GM12891 (cell line): ENCODE measurements around the gene NREP.

Experiments
- PAX5 ChIP-seq: IDR thresholded peaks from 2 replicates; pipeline ENCODE4 v1.6.1; 2011; ENCODE audit warnings: low read length, moderate library complexity, mild to moderate bottlenecking; ENCODE audit not compliant: insufficient read depth, severe bottlenecking
- POLR2A ChIP-seq: IDR thresholded peaks from 2 replicates; pipeline ENCODE4 v1.6.1; 2011; ENCODE audit warnings: low read depth, low read length, control low read depth
- POLR2AphosphoS5 ChIP-seq: IDR thresholded peaks from 2 replicates; pipeline ENCODE4 v1.6.1; 2011; ENCODE audit warnings: low read depth, low read length, control low read depth
- POU2F2 ChIP-seq: IDR thresholded peaks from 2 replicates; pipeline ENCODE4 v1.6.1; 2011; ENCODE audit warnings: low read depth, mild to moderate bottlenecking, control low read depth, low read length, moderate library complexity
- SPI1 ChIP-seq: IDR thresholded peaks from 2 replicates; pipeline ENCODE4 v1.6.1; 2011; ENCODE audit warnings: low read depth, low read length, control low read depth
- TAF1 ChIP-seq: IDR thresholded peaks from 2 replicates; pipeline ENCODE4 v1.6.1; 2011; ENCODE audit warnings: low read depth, low read length, control low read depth

GRCh38 chr5:111697881-111698757 lies 58.9 kb downstream of the NREP start:
- no peak for TF ChIP-seq TAF1
- no peak for TF ChIP-seq POLR2AphosphoS5
- no peak for TF ChIP-seq POLR2A
- TF ChIP-seq SPI1: no peak
- TF ChIP-seq PAX5: no peak
- no peak for TF ChIP-seq POU2F2
